Kidney (tissue), 14 donors: ENCODE data around the gene DNMBP. TPM values are rescaled to one million over a fixed set of nuclear protein-coding genes. Genes with fewer than 3 reads are reported as not detected.

Experiments used
- DNase-seq, 5 donors: peaks; one replicate each; pipeline ENCODE4 v3.0.0-alpha.2; 2013 to 2020
- FAIRE-seq: peaks from 2 replicates; lab custom pipeline; 2012; peaks lifted over from hg19 to GRCh38; lab: Jason Lieb, UNC
- H3K27ac ChIP-seq, 2 donors: one replicate each; pipeline ENCODE4 v1.7.0; 2013; ENCODE audit warnings: low read depth in 2 of 2, low read length in 2 of 2, inconsistent platforms in 1 of 2
- H3K27me3 ChIP-seq: one replicate; pipeline ENCODE4 v1.7.1; 2013; ENCODE audit warnings: low read length, inconsistent platforms; ENCODE audit not compliant: control insufficient read depth, insufficient read depth
- H3K36me3 ChIP-seq, 3 donors: one replicate each; pipeline versions ENCODE4 v1.7.0 to v1.7.1; 2013; ENCODE audit warnings: low read length in 3 of 3, control low read depth in 1 of 3, inconsistent platforms in 1 of 3; ENCODE audit not compliant: insufficient read depth in 3 of 3, control insufficient read depth in 2 of 3
- H3K4me1 ChIP-seq, 3 donors: one replicate each; pipeline versions ENCODE4 v1.7.0 to v1.7.1; 2013; ENCODE audit warnings: low read length in 3 of 3, inconsistent platforms in 1 of 3, low read depth in 1 of 3; ENCODE audit not compliant: control insufficient read depth in 2 of 3, insufficient read depth in 2 of 3
- H3K4me3 ChIP-seq, 3 donors: one replicate each; pipeline versions ENCODE4 v1.7.0 to v1.8.1; 2013; ENCODE audit warnings: low read length in 3 of 3, control low read depth in 1 of 3, inconsistent platforms in 1 of 3
- H3K9ac ChIP-seq, 3 donors: one replicate each; pipeline versions ENCODE4 v1.7.0 to v1.7.1; 2013; ENCODE audit warnings: low read length in 3 of 3, control low read depth in 1 of 3, inconsistent platforms in 1 of 3
- H3K9me3 ChIP-seq, 3 donors: one replicate each; pipeline versions ENCODE4 v1.7.0 to v1.7.1; 2013; ENCODE audit warnings: low read length in 3 of 3, control low read depth in 1 of 3, inconsistent platforms in 1 of 3; ENCODE audit not compliant: control insufficient read depth in 2 of 3, insufficient read depth in 1 of 3
- CTCF ChIP-seq: IDR thresholded peaks from 3 replicates; pipeline ENCODE4 v1.5.1; 2012; ENCODE audit warnings: mild to moderate bottlenecking, moderate library complexity, borderline replicate concordance; ENCODE audit not compliant: insufficient read depth; ENCODE audit errors: extremely low read depth
- intact Hi-C: fragments of 100-400 bp; cut with DNase I; formaldehyde crosslinking; loops from one replicate; pipeline ENCODE4 v1.11.1; 2022
- polyA plus RNA-seq: library from polyadenylated mRNA; stranded (reverse); fragments of 350-450 nt; fragmentation: Illumina TruSeq; extraction: RNeasy Lipid Tissue Mini Kit (QIAGEN cat#74804); gene quantifications from one replicate; pipeline ENCODE4 v1.2.3, GENCODE V29; 2014; ENCODE audit warnings: low read depth, low replicate concordance; ENCODE audit not compliant: insufficient read depth
- total RNA-seq: library from RNA; stranded (reverse); fragmentation: NEBNext Ultra II Directional; extraction: Animal tissue kit (Norgen Biotek cat#: 25700); gene quantifications from one replicate; pipeline ENCODE4 v1.2.1, GENCODE V29; 2021
- donor health status: control.
- donor health status: control.
- donor health status: control.
- donor health status: control.
- donor health status: control.
- donor health status: DM: yes; HTN: yes; CAD: no.
- donor health status: Normal renal cell carcinoma (clear cell type).

DNMBP gene
- total and polyA plus RNA-seq, 2 donors from 2014 or later: 11.6 to 23.7 TPM

- Histone ChIP-seq H3K36me3 (peaks cover 0 to 2% (median 0%) of the 10 kb centered on the region in 3 donors), H3K4me1 (peaks cover 0 to 13% (median 3%) of the 10 kb centered on the region in 3 donors), H3K9ac (no peak overlapping the region), H3K9me3 (no peaks in the 10 kb centered on the region), H3K27ac (no peak overlapping the region), H3K27me3 (no peaks in the 10 kb centered on the region), H3K4me3 (no peak overlapping the region)
- TF ChIP-seq CTCF: peak; percentile 18
- FAIRE-seq (no peak), DNase-seq (no peak)
- intact Hi-C loops: no loop called here
Measured at GRCh38 chr10:99973190-99973589, 36.6 kb downstream of the DNMBP start.

- Histone ChIP-seq H3K36me3 (peaks cover 0 to 2% (median 0%) of the 10 kb centered on the region in 3 donors), H3K4me1 (peaks cover 0 to 4% (median 0%) of the 10 kb centered on the region in 3 donors), H3K9me3 (no peaks in the 10 kb centered on the region), H3K27me3 (no peaks in the 10 kb centered on the region), H3K27ac (no peak overlapping the region), H3K9ac (no peak overlapping the region), H3K4me3 (no peak overlapping the region)
- intact Hi-C loops: no loop called here
- DNase-seq (no peak), FAIRE-seq (no peak)
- no peak for TF ChIP-seq CTCF
Measured at GRCh38 chr10:99967961-99968360, 41.8 kb downstream of the DNMBP start.

- DNase-seq (no peak), FAIRE-seq (no peak)
- Histone ChIP-seq H3K36me3 (peaks cover 0 to 2% (median 0%) of the 10 kb centered on the region in 3 donors), H3K27me3 (no peaks in the 10 kb centered on the region), H3K4me1 (peaks cover 0 to 4% (median 0%) of the 10 kb centered on the region in 3 donors), H3K9ac (no peak overlapping the region), H3K27ac (peak overlapping the region in 1 of 2 donors; percentile 36), H3K9me3 (no peaks in the 10 kb centered on the region), H3K4me3 (no peak overlapping the region)
- no peak for TF ChIP-seq CTCF
- intact Hi-C loops: no loop called here
Measured at GRCh38 chr10:99966306-99966705, 43.4 kb downstream of the DNMBP start.

GRCh38 chr10:99965700-99966099 is 44.0 kb downstream of the DNMBP start:
- no peaks in the 10 kb centered on the region for H3K27me3 ChIP-seq
- no peak overlapping the region for H3K9ac ChIP-seq
- no peak for FAIRE-seq
- peaks cover 0 to 4% (median 0%) of the 10 kb centered on the region in 3 donors for H3K4me1 ChIP-seq
- no peak for DNase-seq
- no peak overlapping the region for H3K4me3 ChIP-seq
- TF ChIP-seq CTCF: no peak
- H3K27ac ChIP-seq: no peak overlapping the region
- H3K36me3 ChIP-seq: peaks cover 0 to 2% (median 0%) of the 10 kb centered on the region in 3 donors
- no peaks in the 10 kb centered on the region for H3K9me3 ChIP-seq
- intact Hi-C loops: no loop called here
